ENCODE results near the gene ABHD1.
A peak's percentile ranks its signal among the peaks of the same experiment; 100 is the strongest.
"Not testable (repeated sequence)": the region's sequence is repeated elsewhere in the genome, so short reads cannot be mapped to it uniquely, and the experiment has no call there.

Gene ABHD1

DNA sequence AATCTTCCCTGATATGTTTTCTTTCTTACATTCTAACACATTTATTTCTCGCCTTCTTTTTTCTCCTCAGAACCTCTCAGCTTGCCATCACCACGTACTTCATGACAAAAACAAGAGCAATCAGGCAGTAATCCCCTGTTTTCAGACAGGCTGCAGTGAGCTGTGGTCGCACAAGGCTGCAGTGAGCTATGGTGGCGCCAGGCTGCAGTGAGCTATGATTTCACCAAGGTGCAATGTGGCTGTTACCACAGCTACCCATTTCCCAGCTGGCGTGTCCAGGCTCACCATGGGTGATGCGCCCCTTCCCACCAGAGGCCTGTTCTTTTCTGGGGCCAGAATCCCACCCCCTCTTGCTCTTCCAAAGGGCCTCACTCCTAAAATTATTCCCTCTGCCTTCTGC is 51.0 kb downstream of the ABHD1 start:
- ChIA-PET CTCF (interaction anchor here (0.8 to 1.7 kb wide), 4 partner anchors 8 to 105 kb away, joined by 3 to 6 read pairs (median 4); no protein-coding TSS in a partner anchor), POLR2A (interaction anchor here (0.7 kb wide), 1 partner anchor 263 kb away, joined by 4 read pairs; no protein-coding TSS in a partner anchor)
- Histone ChIP-seq H3K4me1 (ENCODE audit: control insufficient read depth, insufficient read depth, low read length) (no peaks in the 10 kb centered on the region), H3K27ac (ENCODE audit: extremely low read depth, low read depth, low read length) (no peak overlapping the region), H3K4me3 (ENCODE audit: low read depth, low read length) (no peak overlapping the region), H3K9me3 (ENCODE audit: control insufficient read depth, insufficient read depth, low read depth, low read length) (no peaks in the 10 kb centered on the region), H3K36me3 (ENCODE audit: control insufficient read depth in 2 of 2, insufficient read depth in 1 of 2, low read length in 2 of 2) (no peaks in the 10 kb centered on the region)
- TF ChIP-seq ZBTB44 (tag by site-specific recombination; IDR thresholded peaks at IDR 0.05) = no peak
- TF ChIP-seq ZBTB17 (tag by site-specific recombination; IDR thresholded peaks at IDR 0.05) = 0 out of 2 replicates have a peak, but pooled peaks have one; percentile 37

GRCh38 chr2:27175330-27175729 is 51.7 kb downstream of the ABHD1 start:
- POLR2A ChIA-PET = interaction anchor here (0.7 kb wide), 1 partner anchor 264 kb away, joined by 4 read pairs; no protein-coding TSS in a partner anchor
- TF ChIP-seq, protein P1, sequence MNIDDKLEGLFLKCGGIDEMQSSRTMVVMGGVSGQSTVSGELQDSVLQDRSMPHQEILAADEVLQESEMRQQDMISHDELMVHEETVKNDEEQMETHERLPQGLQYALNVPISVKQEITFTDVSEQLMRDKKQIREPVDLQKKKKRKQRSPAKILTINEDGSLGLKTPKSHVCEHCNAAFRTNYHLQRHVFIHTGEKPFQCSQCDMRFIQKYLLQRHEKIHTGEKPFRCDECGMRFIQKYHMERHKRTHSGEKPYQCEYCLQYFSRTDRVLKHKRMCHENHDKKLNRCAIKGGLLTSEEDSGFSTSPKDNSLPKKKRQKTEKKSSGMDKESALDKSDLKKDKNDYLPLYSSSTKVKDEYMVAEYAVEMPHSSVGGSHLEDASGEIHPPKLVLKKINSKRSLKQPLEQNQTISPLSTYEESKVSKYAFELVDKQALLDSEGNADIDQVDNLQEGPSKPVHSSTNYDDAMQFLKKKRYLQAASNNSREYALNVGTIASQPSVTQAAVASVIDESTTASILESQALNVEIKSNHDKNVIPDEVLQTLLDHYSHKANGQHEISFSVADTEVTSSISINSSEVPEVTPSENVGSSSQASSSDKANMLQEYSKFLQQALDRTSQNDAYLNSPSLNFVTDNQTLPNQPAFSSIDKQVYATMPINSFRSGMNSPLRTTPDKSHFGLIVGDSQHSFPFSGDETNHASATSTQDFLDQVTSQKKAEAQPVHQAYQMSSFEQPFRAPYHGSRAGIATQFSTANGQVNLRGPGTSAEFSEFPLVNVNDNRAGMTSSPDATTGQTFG (tag by site-specific recombination; IDR thresholded peaks at IDR 0.05; ENCODE audit: borderline replicate concordance) = no peak
- TF ChIP-seq ZNF830 (tag by site-specific recombination; IDR thresholded peaks at IDR 0.05; ENCODE audit: low read depth) (no peak), ZNF558 (tag by site-specific recombination; IDR thresholded peaks at IDR 0.05) (no peak), ZNF530 (tag by site-specific recombination; IDR thresholded peaks at IDR 0.05; ENCODE audit: low read depth) (no peak), MYNN (tag by site-specific recombination; IDR thresholded peaks at IDR 0.05; ENCODE audit: borderline replicate concordance) (no peak)
- no peaks in the 10 kb centered on the region for H3K36me3 ChIP-seq (ENCODE audit: control insufficient read depth in 2 of 2, insufficient read depth in 1 of 2, low read length in 2 of 2)
- CTCF ChIA-PET = interaction anchor here (0.9 to 1.7 kb wide), 5 partner anchors 9 to 329 kb away, joined by 3 to 6 read pairs (median 4); partner anchors contain the start of gene PREB
- no peaks in the 10 kb centered on the region for H3K9me3 ChIP-seq (ENCODE audit: control insufficient read depth, insufficient read depth, low read depth, low read length)
- H3K4me1 ChIP-seq (ENCODE audit: control insufficient read depth, insufficient read depth, low read length) = no peaks in the 10 kb centered on the region
- no peak overlapping the region for H3K4me3 ChIP-seq (ENCODE audit: low read depth, low read length)
- H3K27ac ChIP-seq (ENCODE audit: extremely low read depth, low read depth, low read length) = no peak overlapping the region

DNA sequence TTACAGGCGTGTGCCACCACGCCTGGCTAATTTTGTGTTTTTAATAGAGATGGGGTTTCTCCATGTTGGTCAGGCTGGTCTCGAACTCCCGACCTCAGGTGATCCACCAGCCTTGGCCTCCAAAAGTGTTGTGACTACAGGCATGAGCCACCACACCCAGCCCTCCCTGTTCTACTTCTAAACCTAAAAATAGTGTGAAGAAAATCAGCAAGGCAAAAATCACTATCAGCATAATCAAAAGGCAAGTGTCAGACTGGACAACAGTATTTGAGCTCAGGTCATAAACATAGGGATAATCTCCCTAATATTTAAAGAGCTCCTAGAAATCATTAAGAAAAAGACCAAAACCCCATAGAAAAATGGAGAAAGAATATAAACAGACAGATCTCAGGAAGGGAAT is 52.2 kb downstream of the ABHD1 start:
- POLR2A ChIA-PET = not testable (repeated sequence)

GRCh38 chr2:27177441-27178351 is 54.1 kb downstream of the ABHD1 start:
- POLR2A ChIA-PET = no interaction called here
- CTCF ChIA-PET = interaction anchor here (0.6 to 1.5 kb wide), 4 partner anchors 8 to 102 kb away, joined by 3 to 5 read pairs (median 4); no protein-coding TSS in a partner anchor
- no peak overlapping the region for H3K27ac ChIP-seq (ENCODE audit: extremely low read depth, low read depth, low read length)
- TF ChIP-seq, protein P2, sequence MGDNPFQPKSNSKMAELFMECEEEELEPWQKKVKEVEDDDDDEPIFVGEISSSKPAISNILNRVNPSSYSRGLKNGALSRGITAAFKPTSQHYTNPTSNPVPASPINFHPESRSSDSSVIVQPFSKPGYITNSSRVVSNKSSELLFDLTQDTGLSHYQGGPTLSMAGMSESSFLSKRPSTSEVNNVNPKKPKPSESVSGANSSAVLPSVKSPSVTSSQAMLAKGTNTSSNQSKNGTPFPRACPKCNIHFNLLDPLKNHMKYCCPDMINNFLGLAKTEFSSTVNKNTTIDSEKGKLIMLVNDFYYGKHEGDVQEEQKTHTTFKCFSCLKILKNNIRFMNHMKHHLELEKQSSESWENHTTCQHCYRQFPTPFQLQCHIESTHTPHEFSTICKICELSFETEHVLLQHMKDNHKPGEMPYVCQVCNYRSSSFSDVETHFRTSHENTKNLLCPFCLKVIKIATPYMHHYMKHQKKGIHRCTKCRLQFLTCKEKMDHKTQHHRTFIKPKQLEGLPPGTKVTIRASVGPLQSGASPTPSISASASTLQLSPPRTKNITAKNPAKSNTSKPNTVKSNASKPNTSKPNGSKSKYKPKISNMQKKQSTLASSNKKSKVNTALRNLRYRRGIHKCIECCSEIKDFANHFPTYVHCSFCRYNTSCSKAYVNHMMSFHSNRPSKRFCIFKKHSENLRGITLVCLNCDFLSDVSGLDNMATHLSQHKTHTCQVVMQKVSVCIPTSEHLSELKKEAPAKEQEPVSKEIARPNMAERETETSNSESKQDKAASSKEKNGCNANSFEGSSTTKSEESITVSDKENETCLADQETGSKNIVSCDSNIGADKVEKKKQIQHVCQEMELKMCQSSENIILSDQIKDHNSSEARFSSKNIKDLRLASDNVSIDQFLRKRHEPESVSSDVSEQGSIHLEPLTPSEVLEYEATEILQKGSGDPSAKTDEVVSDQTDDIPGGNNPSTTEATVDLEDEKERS (tag by site-specific recombination; IDR thresholded peaks at IDR 0.05) = no peak
- TF ChIP-seq, protein P3, sequence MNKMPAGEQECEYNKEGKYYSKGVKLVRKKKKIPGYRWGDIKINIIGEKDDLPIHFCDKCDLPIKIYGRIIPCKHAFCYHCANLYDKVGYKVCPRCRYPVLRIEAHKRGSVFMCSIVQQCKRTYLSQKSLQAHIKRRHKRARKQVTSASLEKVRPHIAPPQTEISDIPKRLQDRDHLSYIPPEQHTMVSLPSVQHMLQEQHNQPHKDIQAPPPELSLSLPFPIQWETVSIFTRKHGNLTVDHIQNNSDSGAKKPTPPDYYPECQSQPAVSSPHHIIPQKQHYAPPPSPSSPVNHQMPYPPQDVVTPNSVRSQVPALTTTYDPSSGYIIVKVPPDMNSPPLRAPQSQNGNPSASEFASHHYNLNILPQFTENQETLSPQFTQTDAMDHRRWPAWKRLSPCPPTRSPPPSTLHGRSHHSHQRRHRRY (tag by site-specific recombination; IDR thresholded peaks at IDR 0.05) = no peak
- TF ChIP-seq ZBTB17 (tag by site-specific recombination; IDR thresholded peaks at IDR 0.05) (0 out of 2 replicates have a peak, but pooled peaks have one; percentile 12), HOXC10 (CRISPR knock-in tag; IDR thresholded peaks at IDR 0.05) (no peak)
- TF ChIP-seq, protein P4, sequence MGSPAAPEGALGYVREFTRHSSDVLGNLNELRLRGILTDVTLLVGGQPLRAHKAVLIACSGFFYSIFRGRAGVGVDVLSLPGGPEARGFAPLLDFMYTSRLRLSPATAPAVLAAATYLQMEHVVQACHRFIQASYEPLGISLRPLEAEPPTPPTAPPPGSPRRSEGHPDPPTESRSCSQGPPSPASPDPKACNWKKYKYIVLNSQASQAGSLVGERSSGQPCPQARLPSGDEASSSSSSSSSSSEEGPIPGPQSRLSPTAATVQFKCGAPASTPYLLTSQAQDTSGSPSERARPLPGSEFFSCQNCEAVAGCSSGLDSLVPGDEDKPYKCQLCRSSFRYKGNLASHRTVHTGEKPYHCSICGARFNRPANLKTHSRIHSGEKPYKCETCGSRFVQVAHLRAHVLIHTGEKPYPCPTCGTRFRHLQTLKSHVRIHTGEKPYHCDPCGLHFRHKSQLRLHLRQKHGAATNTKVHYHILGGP (tag by site-specific recombination; IDR thresholded peaks at IDR 0.05) = no peak
- no peaks in the 10 kb centered on the region for H3K36me3 ChIP-seq (ENCODE audit: control insufficient read depth in 2 of 2, insufficient read depth in 1 of 2, low read length in 2 of 2)
- no peaks in the 10 kb centered on the region for H3K4me1 ChIP-seq (ENCODE audit: control insufficient read depth, insufficient read depth, low read length)
- H3K9me3 ChIP-seq (ENCODE audit: control insufficient read depth, insufficient read depth, low read depth, low read length) = no peaks in the 10 kb centered on the region
- H3K4me3 ChIP-seq (ENCODE audit: low read depth, low read length) = no peak overlapping the region

More for the DNA sequence above, 52.2 kb downstream of the ABHD1 start:
- H3K4me3 ChIP-seq (ENCODE audit: low read depth, low read length); H3K4me1 ChIP-seq (ENCODE audit: control insufficient read depth, insufficient read depth, low read length); H3K27ac ChIP-seq (ENCODE audit: extremely low read depth, low read depth, low read length); H3K36me3 ChIP-seq (ENCODE audit: control insufficient read depth in 2 of 2, insufficient read depth in 1 of 2, low read length in 2 of 2); H3K9me3 ChIP-seq (ENCODE audit: control insufficient read depth, insufficient read depth, low read depth, low read length): not testable (repeated sequence)
- CTCF ChIA-PET = interaction anchor here (0.6 to 1.7 kb wide), 5 partner anchors 8 to 330 kb away, joined by 3 to 6 read pairs (median 3); partner anchors contain the start of gene PREB

All from HEK293 (cell line).